MV-4-11 (cell line): ENCODE measurements around the gene SPTBN1.
A peak's percentile ranks its signal among the peaks of the same experiment; 100 is the strongest.

Experiments used
- DNase-seq: peaks from one replicate; lab custom pipeline; 2025; lab: John Stamatoyannopoulos, UW

SPTBN1 gene

GRCh38 chr2:54590216-54591120, 134.3 kb downstream of the SPTBN1 start:
- DNase-seq: no peak

- DNase-seq: no peak
Measured at GRCh38 chr2:54591551-54591950, 135.4 kb downstream of the SPTBN1 start.

GRCh38 chr2:54593249-54593648, 137.1 kb downstream of the SPTBN1 start:
- DNase-seq: no peak

GRCh38 chr2:54594048-54594447, 137.9 kb downstream of the SPTBN1 start:
- peak; percentile 21 for DNase-seq

- no peak for DNase-seq
Measured at GRCh38 chr2:54595161-54595803, 139.2 kb downstream of the SPTBN1 start.

- no peak for DNase-seq
Measured at GRCh38 chr2:54595999-54596902, 140.1 kb downstream of the SPTBN1 start.

GRCh38 chr2:54597153-54597848, 141.2 kb downstream of the SPTBN1 start:
- no peak for DNase-seq

GRCh38 chr2:54598347-54599325, 142.5 kb downstream of the SPTBN1 start:
- DNase-seq: no peak

GRCh38 chr2:54599326-54599710, 143.2 kb downstream of the SPTBN1 start:
- no peak for DNase-seq

- DNase-seq: no peak
Measured at GRCh38 chr2:54599914-54600313, 143.8 kb downstream of the SPTBN1 start.

- no peak for DNase-seq
Measured at GRCh38 chr2:54601339-54601738, 145.2 kb downstream of the SPTBN1 start.

GRCh38 chr2:54602736-54603322, 146.7 kb downstream of the SPTBN1 start:
- DNase-seq: no peak

GRCh38 chr2:54603357-54603756, 147.2 kb downstream of the SPTBN1 start:
- no peak for DNase-seq

- DNase-seq: no peak
Measured at GRCh38 chr2:54603796-54604195, 147.7 kb downstream of the SPTBN1 start.

- no peak for DNase-seq
Measured at GRCh38 chr2:54604871-54605270, 148.7 kb downstream of the SPTBN1 start.

GRCh38 chr2:54605836-54606235, 149.7 kb downstream of the SPTBN1 start:
- DNase-seq: no peak

- DNase-seq: no peak
Measured at GRCh38 chr2:54606393-54606958, 150.3 kb downstream of the SPTBN1 start.

- no peak for DNase-seq
Measured at GRCh38 chr2:54608224-54608623, 152.1 kb downstream of the SPTBN1 start.

- no peak for DNase-seq
Measured at GRCh38 chr2:54609241-54609640, 153.1 kb downstream of the SPTBN1 start.

- DNase-seq: no peak
Measured at GRCh38 chr2:54609647-54610046, 153.5 kb downstream of the SPTBN1 start.
